Brain microvascular endothelial cell (primary cell): ENCODE measurements around the gene CLEC16A.
A peak's percentile ranks its signal among the peaks of the same experiment; 100 is the strongest.

Experiments used
- DNase-seq: peaks from one replicate; pipeline ENCODE4 v3.0.0-alpha.2; 2020
- H3K27ac ChIP-seq: fragments of 250-450 bp; sonication (Bioruptor Pico); 2 replicates; pipeline ENCODE4 v1.5.1; 2020; ENCODE audit warnings: mild to moderate bottlenecking, moderate library complexity
- H3K27me3 ChIP-seq: fragments of 250-450 bp; sonication (Bioruptor Pico); replicated peaks from 2 replicates; pipeline ENCODE4 v1.5.1; 2020; ENCODE audit warnings: mild to moderate bottlenecking
- H3K36me3 ChIP-seq: fragments of 250-450 bp; sonication (Bioruptor Pico); replicated peaks from 2 replicates; pipeline ENCODE4 v1.5.1; 2020; ENCODE audit warnings: mild to moderate bottlenecking
- H3K4me3 ChIP-seq: 2 replicates; pipeline ENCODE4 v1.5.1; 2011; ENCODE audit warnings: low read depth, mild to moderate bottlenecking, control low read depth, low read length, moderate library complexity
- CTCF ChIP-seq: IDR thresholded peaks from 2 replicates; pipeline ENCODE4 v1.5.1; 2011; ENCODE audit warnings: low read depth, mild to moderate bottlenecking, moderate library complexity, low read length, control low read depth, inconsistent platforms; ENCODE audit errors: missing control alignments
- in situ Hi-C: cut with HindIII; loops from 2 replicates; pipeline ENCODE4 v1.10.0; 2017; ENCODE audit warnings: low sequenced_read_pairs, low pct_ligation_motif_present

The CLEC16A gene

GRCh38 chr16:10970065-10970464 lies 25.7 kb downstream of the CLEC16A start:
- in situ Hi-C loops, result loop anchor here (25.0 kb wide), 1 partner anchor 392 kb away; no protein-coding TSS in a partner anchor
- H3K27me3 ChIP-seq, result no peaks in the 10 kb centered on the region
- no peak overlapping the region for H3K27ac ChIP-seq
- peaks cover 11% of the 10 kb centered on the region for H3K36me3 ChIP-seq
- no peak for DNase-seq
- TF ChIP-seq CTCF, result no peak
- no peak overlapping the region for H3K4me3 ChIP-seq

GRCh38 chr16:10971560-10971961 lies 27.2 kb downstream of the CLEC16A start:
- DNase-seq, result peak; percentile 64
- in situ Hi-C loops, result loop anchor here (25.0 kb wide), 1 partner anchor 391 kb away; no protein-coding TSS in a partner anchor
- peaks cover 11% of the 10 kb centered on the region for H3K36me3 ChIP-seq

GRCh38 chr16:10972108-10972818 lies 27.9 kb downstream of the CLEC16A start:
- Histone ChIP-seq H3K4me3 (no peak overlapping the region), H3K27ac (no peak overlapping the region), H3K27me3 (no peaks in the 10 kb centered on the region), H3K36me3 (peaks cover 11% of the 10 kb centered on the region)
- in situ Hi-C loops, result loop anchor here (25.0 kb wide), 1 partner anchor 390 kb away; no protein-coding TSS in a partner anchor
- no peak for DNase-seq
- no peak for TF ChIP-seq CTCF

More at GRCh38 chr16:10971560-10971961, 27.2 kb downstream of the CLEC16A start:
- Histone ChIP-seq H3K4me3 (no peak overlapping the region), H3K27me3 (no peaks in the 10 kb centered on the region), H3K27ac (peak overlapping the region; percentile 24)
- TF ChIP-seq CTCF, result peak; percentile 70

GRCh38 chr16:10972819-10973464 lies 28.6 kb downstream of the CLEC16A start:
- in situ Hi-C loops, result loop anchor here (25.0 kb wide), 1 partner anchor 389 kb away; no protein-coding TSS in a partner anchor
- peaks cover 13% of the 10 kb centered on the region for H3K36me3 ChIP-seq

GRCh38 chr16:10976634-10977033 lies 32.3 kb downstream of the CLEC16A start:
- H3K27ac ChIP-seq, result no peak overlapping the region
- H3K27me3 ChIP-seq, result no peaks in the 10 kb centered on the region
- in situ Hi-C loops, result no loop called here
- no peak for DNase-seq
- peaks cover 6% of the 10 kb centered on the region for H3K36me3 ChIP-seq
- TF ChIP-seq CTCF, result no peak
- H3K4me3 ChIP-seq, result no peak overlapping the region

More at GRCh38 chr16:10972819-10973464, 28.6 kb downstream of the CLEC16A start:
- TF ChIP-seq CTCF, result no peak
- no peak for DNase-seq
- no peak overlapping the region for H3K27ac ChIP-seq
- H3K27me3 ChIP-seq, result no peaks in the 10 kb centered on the region
- no peak overlapping the region for H3K4me3 ChIP-seq
